Measurements from ENCODE around the gene CDC25B.

- no peak for TF ChIP-seq CTCF (IDR thresholded peaks at IDR 0.05)
- no peak for TF ChIP-seq POLR2A (IDR thresholded peaks at IDR 0.05)
Measured at GRCh38 chr20:3842348-3842930, 46.3 kb downstream of the CDC25B start.

All from stomach (tissue), 4 donors.